C4-2B (cell line): ENCODE measurements around the gene ZFP14.
"Not testable (repeated sequence)": the region's sequence is repeated elsewhere in the genome, so short reads cannot be mapped to it uniquely, and the experiment has no call there.

Source experiments
- H3K27ac ChIP-seq: fragments of 450-650 bp; 2 replicates; pipeline ENCODE4 v1.5.1; 2017
- ZFX ChIP-seq: fragments of 450-650 bp; IDR thresholded peaks from 2 replicates; pipeline ENCODE4 v1.6.1; 2017
- TF ChIP-seq, protein P1 (sequence below): fragments of 450-650 bp; conservative IDR thresholded peaks from 2 replicates; pipeline ENCODE4 v1.5.1; 2017; ENCODE audit warnings: mild to moderate bottlenecking

Gene ZFP14

DNA sequence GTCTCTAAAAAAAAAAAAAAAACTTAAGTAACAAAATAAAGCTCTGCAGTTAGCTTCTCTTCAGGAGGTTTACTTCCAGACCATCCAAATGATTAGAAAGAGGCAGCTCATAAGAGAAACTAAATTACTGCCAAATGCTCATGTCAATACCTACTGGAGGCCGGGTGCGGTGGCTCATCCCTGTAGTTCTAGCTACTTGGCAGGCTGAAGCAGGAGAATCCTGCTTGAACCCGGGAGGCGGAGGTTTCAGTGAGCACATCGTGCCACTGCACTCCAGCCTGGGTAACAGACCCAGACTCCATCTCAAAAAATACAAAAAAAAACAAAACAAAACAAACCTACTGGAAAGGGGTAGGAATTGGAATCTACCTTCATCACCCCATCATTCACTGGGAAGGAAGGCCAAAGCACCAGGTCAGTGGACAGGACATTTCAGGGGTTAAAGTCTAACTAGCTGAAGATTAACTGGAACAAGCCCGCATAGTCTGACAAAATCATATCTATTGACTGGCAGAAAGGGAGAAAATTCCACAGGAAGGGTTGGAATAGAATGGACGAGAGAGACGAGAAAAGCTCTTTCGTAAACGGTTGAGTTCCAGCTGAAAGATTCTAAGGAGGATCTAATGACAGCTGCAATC lies 1.3 kb downstream of the ZFP14 start:
- H3K27ac ChIP-seq = no peak overlapping the region
- no peak for TF ChIP-seq ZFX
- TF ChIP-seq, protein P1, sequence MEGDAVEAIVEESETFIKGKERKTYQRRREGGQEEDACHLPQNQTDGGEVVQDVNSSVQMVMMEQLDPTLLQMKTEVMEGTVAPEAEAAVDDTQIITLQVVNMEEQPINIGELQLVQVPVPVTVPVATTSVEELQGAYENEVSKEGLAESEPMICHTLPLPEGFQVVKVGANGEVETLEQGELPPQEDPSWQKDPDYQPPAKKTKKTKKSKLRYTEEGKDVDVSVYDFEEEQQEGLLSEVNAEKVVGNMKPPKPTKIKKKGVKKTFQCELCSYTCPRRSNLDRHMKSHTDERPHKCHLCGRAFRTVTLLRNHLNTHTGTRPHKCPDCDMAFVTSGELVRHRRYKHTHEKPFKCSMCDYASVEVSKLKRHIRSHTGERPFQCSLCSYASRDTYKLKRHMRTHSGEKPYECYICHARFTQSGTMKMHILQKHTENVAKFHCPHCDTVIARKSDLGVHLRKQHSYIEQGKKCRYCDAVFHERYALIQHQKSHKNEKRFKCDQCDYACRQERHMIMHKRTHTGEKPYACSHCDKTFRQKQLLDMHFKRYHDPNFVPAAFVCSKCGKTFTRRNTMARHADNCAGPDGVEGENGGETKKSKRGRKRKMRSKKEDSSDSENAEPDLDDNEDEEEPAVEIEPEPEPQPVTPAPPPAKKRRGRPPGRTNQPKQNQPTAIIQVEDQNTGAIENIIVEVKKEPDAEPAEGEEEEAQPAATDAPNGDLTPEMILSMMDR = no peak

GRCh38 chr19:36373638-36374156 lies 5.3 kb downstream of the ZFP14 start:
- H3K27ac ChIP-seq = no peak overlapping the region
- TF ChIP-seq, protein P1 = no peak
- TF ChIP-seq ZFX = no peak

- no peak for TF ChIP-seq ZFX
- H3K27ac ChIP-seq = no peak overlapping the region
Observed at GRCh38 chr19:36371886-36372285, 7.1 kb downstream of the ZFP14 start.

DNA sequence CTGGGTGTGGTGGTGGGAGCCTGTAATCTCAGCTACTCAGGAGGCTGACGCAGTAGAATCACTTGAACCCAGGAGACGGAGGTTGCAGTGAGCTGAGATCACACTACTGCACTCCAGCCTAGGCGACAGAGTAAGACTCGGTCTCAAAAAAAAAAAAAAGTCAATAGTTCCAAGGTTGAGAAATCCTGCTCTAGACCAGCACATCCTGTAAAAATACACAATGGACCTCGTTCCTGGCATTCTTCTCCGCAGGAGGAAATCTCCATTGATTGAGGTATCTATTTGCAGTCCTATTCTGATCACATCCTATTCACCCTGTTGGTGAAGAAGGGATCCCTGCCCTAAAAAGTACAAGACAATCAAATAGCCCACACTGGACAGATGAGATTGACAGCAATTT lies 15.2 kb downstream of the ZFP14 start:
- H3K27ac ChIP-seq = no peak overlapping the region
- no peak for TF ChIP-seq ZFX
- TF ChIP-seq, protein P1 = no peak

DNA sequence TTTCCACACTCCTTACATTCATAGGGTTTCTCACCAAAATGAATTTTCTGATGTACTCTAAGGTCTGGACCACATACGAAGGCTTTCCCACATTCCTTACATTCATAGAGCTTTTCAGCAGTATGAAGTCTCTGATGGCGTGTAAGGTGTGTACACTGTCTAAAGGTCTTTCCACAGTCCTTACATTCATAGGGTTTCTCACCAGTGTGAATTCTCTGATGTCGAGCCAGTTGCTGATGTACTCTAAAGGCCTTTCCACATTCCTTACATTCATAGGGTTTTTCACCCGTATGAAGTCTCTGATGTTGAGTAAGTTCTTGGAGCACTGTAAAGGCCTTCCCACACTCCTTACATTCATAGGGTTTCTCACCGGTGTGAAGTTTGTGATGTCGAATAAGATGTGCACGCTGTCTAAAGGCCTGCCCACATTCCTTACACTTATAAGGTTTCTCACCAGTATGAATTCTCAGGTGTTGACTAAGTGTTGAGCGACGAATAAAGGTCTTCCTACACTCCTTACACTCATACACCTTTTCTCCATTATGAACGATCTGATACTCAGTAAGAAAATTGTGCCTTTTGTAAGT lies 38.1 kb downstream of the ZFP14 start:
- TF ChIP-seq, protein P1 = no peak
- no peak for TF ChIP-seq ZFX
- H3K27ac ChIP-seq = no peak overlapping the region

- TF ChIP-seq, protein P1 = no peak
- TF ChIP-seq ZFX = peak; percentile 32; the same call in 1 of the 2 replicates
- H3K27ac ChIP-seq = peak overlapping the region; percentile 86
Observed at GRCh38 chr19:36331353-36332228, 47.4 kb downstream of the ZFP14 start.

- H3K27ac ChIP-seq = peak overlapping the region; percentile 86
- no peak for TF ChIP-seq ZFX
- TF ChIP-seq, protein P1 = no peak
Observed at GRCh38 chr19:36330216-36330615, 48.8 kb downstream of the ZFP14 start.

DNA sequence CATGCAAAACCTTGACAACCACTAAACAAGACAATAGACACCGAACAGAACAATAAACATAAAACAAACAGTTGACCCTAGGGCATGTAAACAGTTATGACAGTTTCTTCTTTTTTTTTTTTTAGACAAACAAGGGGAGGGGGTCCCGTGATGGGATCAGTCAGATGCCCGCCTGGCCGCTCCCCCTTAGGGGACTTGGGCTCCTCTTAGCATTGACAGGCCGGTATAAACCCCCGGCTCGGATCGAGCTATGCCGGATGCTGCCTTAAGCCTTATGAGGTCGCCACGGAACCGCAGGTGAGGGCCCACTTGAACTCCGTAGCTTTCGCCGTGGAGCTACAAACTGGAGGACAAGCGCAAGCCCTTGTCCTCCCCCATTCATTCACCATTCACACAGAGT lies 49.5 kb downstream of the ZFP14 start:
- not testable (repeated sequence) for H3K27ac ChIP-seq

DNA sequence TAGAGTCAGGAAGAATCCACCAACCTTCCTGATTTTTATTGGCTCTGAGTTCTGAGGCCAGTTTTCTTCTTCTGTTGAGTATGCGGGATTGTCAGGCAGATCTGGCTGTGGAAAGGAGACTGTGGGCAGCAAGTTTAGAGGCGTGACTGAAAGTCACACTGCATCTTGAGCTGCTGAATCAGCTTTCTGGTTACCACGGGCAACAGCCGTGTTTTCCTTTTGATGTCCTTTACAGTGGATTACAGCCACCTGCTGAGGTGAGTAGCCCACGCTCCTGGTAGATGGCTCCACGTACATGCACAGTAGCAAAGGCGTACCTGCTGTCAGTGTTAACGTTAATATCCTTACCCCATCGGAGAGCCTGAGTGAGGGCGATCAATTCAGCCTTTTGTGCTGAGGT lies 52.4 kb downstream of the ZFP14 start:
- not testable (repeated sequence) for H3K27ac ChIP-seq

GRCh38 chr19:36315164-36315563 lies 63.8 kb downstream of the ZFP14 start:
- not testable (repeated sequence) for H3K27ac ChIP-seq

DNA sequence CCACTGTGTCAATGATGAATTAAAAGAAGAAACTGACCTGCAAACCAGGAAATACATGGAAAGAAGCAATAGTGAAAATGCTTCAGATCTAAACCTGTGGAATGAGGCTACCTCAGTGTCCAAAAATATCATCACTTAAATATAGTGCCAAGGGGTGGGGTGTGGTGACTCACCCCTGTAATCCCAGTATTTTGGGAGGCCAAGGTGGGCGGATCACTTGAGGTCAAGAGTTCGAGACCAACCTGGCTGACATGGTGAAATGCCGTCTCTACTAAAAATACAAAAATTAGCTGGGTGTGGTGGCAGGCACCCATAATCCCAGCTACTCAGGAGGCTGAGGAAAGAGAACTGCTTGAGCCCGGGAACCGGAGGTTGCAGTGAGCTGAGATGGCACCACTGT lies 64.9 kb downstream of the ZFP14 start:
- H3K27ac ChIP-seq = not testable (repeated sequence)

DNA sequence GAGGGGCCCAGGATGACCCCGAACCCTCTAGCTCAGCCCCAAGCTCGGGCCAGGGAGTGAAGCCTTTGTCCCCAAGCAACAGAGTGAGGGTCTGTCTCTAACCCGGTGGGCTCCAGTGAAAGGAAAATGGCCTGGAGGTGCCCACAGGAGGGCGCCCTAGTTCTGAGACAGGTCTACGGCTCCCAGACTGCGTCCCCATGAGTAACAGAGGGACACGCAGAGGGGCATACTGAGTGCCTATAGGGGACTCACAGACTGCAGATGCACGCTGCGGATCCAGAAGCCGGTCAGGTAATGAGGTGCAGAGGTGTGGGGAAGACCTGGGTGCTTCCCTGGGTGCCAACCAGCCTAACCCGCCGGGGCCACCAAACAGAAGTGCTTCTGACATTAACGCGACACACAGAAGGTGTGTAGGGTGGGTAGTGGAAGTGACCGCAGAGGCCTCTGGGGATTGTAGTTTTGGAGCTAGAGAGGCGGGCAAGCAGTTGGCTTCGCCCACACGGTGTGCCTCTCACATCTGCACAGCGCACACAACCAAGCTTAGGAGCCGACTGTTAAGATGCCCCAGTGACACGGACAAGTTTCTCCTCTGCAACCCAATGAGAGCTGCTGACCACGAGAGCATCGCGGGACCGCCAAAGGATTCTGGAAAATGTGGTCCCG lies 67.8 kb downstream of the ZFP14 start:
- not testable (repeated sequence) for H3K27ac ChIP-seq
